ENCODE results near the gene PDCL3.

- TF ChIP-seq POLR2AphosphoS5 (IDR thresholded peaks at IDR 0.05; ENCODE audit: low read depth, low read length) (no peak), POLR2A (IDR thresholded peaks at IDR 0.05; ENCODE audit: low read depth, low read length) (no peak)
These were observed 48.6 kb downstream of the PDCL3 start for GRCh38 chr2:100611079-100612029.

Data from GM12891 (cell line).